K562 (cell line): Measurements from ENCODE around the gene ADAM23. TPM values are rescaled to one million over a fixed set of nuclear protein-coding genes. Genes with fewer than 3 reads are reported as not detected.

Experiments
- ATAC-seq: fragments of 200-7000 bp; cut with Tn5 transposase; 3 replicates; pipeline ENCODE4 v1.9.1; 2020; ENCODE audit warnings: moderate library complexity
- BruUV-seq: library from RNA; stranded (reverse); fragments of 400-500 nt; replicated peaks from 2 replicates; lab custom pipeline; 2021; lab: Mats Ljungman, UMichigan
- CTCF ChIA-PET: fragments of 300-600 bp; formaldehyde crosslinking; extraction: SDS; loops from one replicate; lab custom pipeline; 2021; ENCODE audit warnings: low intra/inter-chr PET ratio; lab: Yijun Ruan, JAX
- POLR2A ChIA-PET: fragments of 300-600, 350-650 bp; sonication (Branson Sonifier 250); formaldehyde crosslinking; extraction: SDS; loops from one replicate; lab custom pipeline; 2021; ENCODE audit warnings: antibody characterized with exemption, inconsistent platforms; lab: Yijun Ruan, JAX
- DNase-seq, 4 experiments: peaks; one replicate each; pipeline versions ENCODE4 v3.0.0 to v3.0.0-alpha.2; 2011 to 2018; ENCODE audit warnings: low spot score in 3 of 4, mixed read lengths in 3 of 4; ENCODE audit errors: extremely low read depth in 1 of 4
- FAIRE-seq: peaks from 2 replicates; lab custom pipeline; 2011; peaks lifted over from hg19 to GRCh38; lab: Jason Lieb, UNC
- H2AFZ ChIP-seq: 2 replicates; pipeline ENCODE4 v1.6.0; 2011; ENCODE audit warnings: low read depth, low read length, control low read depth, inconsistent platforms
- H3K27ac ChIP-seq: fragments of 200-600 bp; 3 replicates; pipeline ENCODE4 v1.8.0; 2011; ENCODE audit warnings: low read depth, mild to moderate bottlenecking, control low read depth, inconsistent platforms, low read length, moderate library complexity, mixed read lengths; ENCODE audit errors: extremely low read depth
- H3K27me3 ChIP-seq, 2 experiments: fragments of 300-600 bp in 1 of 2; 2 replicates in 1 of 2; 3 replicates in 1 of 2; pipeline versions ENCODE4 v1.6.0 to v1.8.0; 2011; ENCODE audit warnings: inconsistent platforms in 2 of 2, low read length in 2 of 2, mild to moderate bottlenecking in 1 of 2, mixed read lengths in 1 of 2, moderate library complexity in 1 of 2; ENCODE audit not compliant: control insufficient read depth in 2 of 2, insufficient read depth in 2 of 2
- H3K36me3 ChIP-seq: fragments of 300-600 bp; 3 replicates; pipeline ENCODE4 v1.8.0; 2011; ENCODE audit warnings: mild to moderate bottlenecking, low read length, inconsistent platforms; ENCODE audit not compliant: control insufficient read depth, insufficient read depth
- H3K4me1 ChIP-seq, 2 experiments: fragments of 200-600 bp in 1 of 2; replicated peaks in 1 of 2; 2 replicates in 1 of 2; 3 replicates in 1 of 2; pipeline versions ENCODE4 v1.5.1 to v1.8.0; 2011; ENCODE audit warnings: inconsistent platforms in 2 of 2, low read length in 2 of 2, mild to moderate bottlenecking in 1 of 2, mixed read lengths in 1 of 2, moderate library complexity in 1 of 2; ENCODE audit not compliant: control insufficient read depth in 2 of 2, insufficient read depth in 2 of 2
- H3K4me2 ChIP-seq: 2 replicates; pipeline ENCODE4 v1.6.1; 2011; ENCODE audit warnings: low read length, control low read depth, inconsistent platforms, mixed read lengths; ENCODE audit not compliant: insufficient read depth
- H3K4me3 ChIP-seq: fragments of 200-600 bp; sonication (generic), shearing (Covaris generic); 2 replicates; pipeline ENCODE4 v1.5.1; 2016; ENCODE audit warnings: control low read depth, inconsistent platforms
- H3K79me2 ChIP-seq: fragments of 200-600 bp; 3 replicates; pipeline ENCODE4 v1.8.0; 2011; ENCODE audit warnings: low read length, inconsistent platforms; ENCODE audit not compliant: control insufficient read depth, insufficient read depth
- H3K9ac ChIP-seq, 2 experiments: 2 replicates each; pipeline versions ENCODE4 v1.6.0 to v1.6.1; 2011; ENCODE audit warnings: low read depth in 2 of 2, low read length in 2 of 2, control low read depth in 1 of 2, inconsistent platforms in 1 of 2, mild to moderate bottlenecking in 1 of 2, mixed read lengths in 1 of 2; ENCODE audit not compliant: insufficient read depth in 1 of 2
- H3K9me1 ChIP-seq: one replicate; pipeline ENCODE4 v1.6.0; 2011; ENCODE audit warnings: inconsistent platforms, mild to moderate bottlenecking, low read length, moderate library complexity; ENCODE audit not compliant: control insufficient read depth, insufficient read depth
- H3K9me3 ChIP-seq: replicated peaks from 2 replicates; pipeline ENCODE4 v1.5.1; 2011; ENCODE audit warnings: low read depth, low read length, inconsistent platforms; ENCODE audit not compliant: control insufficient read depth, insufficient read depth
- H4K20me1 ChIP-seq: replicated peaks from 2 replicates; pipeline ENCODE4 v1.6.1; 2011; ENCODE audit warnings: low read length, inconsistent platforms, mixed read lengths; ENCODE audit not compliant: control insufficient read depth, insufficient read depth
- ARID3B ChIP-seq: fragments of 250-450 bp; sonication (Bioruptor Pico); IDR thresholded peaks from 2 replicates; pipeline ENCODE4 v1.4.0; 2020; ENCODE audit warnings: borderline replicate concordance
- CREB5 ChIP-seq: fragments of 250-450 bp; sonication (Bioruptor Pico); IDR thresholded peaks from 2 replicates; pipeline ENCODE4 v1.5.0; 2020; ENCODE audit warnings: mild to moderate bottlenecking
- JUNB ChIP-seq: fragments of 450-650 bp; formaldehyde crosslinking; conservative IDR thresholded peaks from 2 replicates; pipeline ENCODE4 v1.4.0; 2020; ENCODE audit warnings: mild to moderate bottlenecking
- NCOR1 ChIP-seq: fragments of 450-650 bp; IDR thresholded peaks from 2 replicates; pipeline ENCODE4 v1.6.1; 2016; ENCODE audit warnings: mild to moderate bottlenecking, moderate library complexity
- POLR3A ChIP-seq: IDR thresholded peaks from 2 replicates; pipeline ENCODE4 v1.6.1; 2011; ENCODE audit warnings: borderline replicate concordance, mild to moderate bottlenecking, moderate library complexity; ENCODE audit not compliant: insufficient read length, insufficient read depth; ENCODE audit errors: extremely low read depth
- PREB ChIP-seq: sonication (generic); formaldehyde crosslinking; IDR thresholded peaks from 2 replicates; pipeline ENCODE4 v1.8.1; 2023; ENCODE audit warnings: mild to moderate bottlenecking, missing genetic modification reagents
- SMARCA5 ChIP-seq: fragments of 450-650 bp; IDR thresholded peaks from 2 replicates; pipeline ENCODE4 v1.6.1; 2016
- ZBTB1 ChIP-seq: sonication (generic); formaldehyde crosslinking; IDR thresholded peaks from 2 replicates; pipeline ENCODE4 v1.8.1; 2023; ENCODE audit warnings: missing genetic modification reagents, low read depth, mild to moderate bottlenecking, borderline replicate concordance
- ZNF282 ChIP-seq: sonication (generic); formaldehyde crosslinking; IDR thresholded peaks from 2 replicates; pipeline ENCODE4 v1.8.1; 2023; ENCODE audit warnings: missing genetic modification reagents
- ZNF449 ChIP-seq: fragments of 250-450 bp; sonication (Bioruptor Pico); IDR thresholded peaks from 2 replicates; pipeline ENCODE4 v1.8.0; 2022; ENCODE audit warnings: moderate library complexity, mild to moderate bottlenecking, inconsistent platforms
- WGBS: fragments of 100-300 bp; shearing (Covaris generic); methylation state at CpG from one replicate; pipeline ENCODE4 v1.1.6; 2016; ENCODE audit warnings: low coverage, mixed read lengths; ENCODE audit not compliant: insufficient coverage; ENCODE audit errors: missing lambda C conversion rate; 5-methylcytosine and 5-hydroxymethylcytosine counted together
- in situ Hi-C: fragments of 300-500 bp; cut with MboI; formaldehyde crosslinking; loops from 4 replicates; pipeline ENCODE4 v1.15.0; 2018; ENCODE audit warnings: inconsistent platforms, mixed read lengths
- intact Hi-C: fragments of 100-400 bp; cut with micrococcal nuclease; formaldehyde crosslinking; loops from 2 replicates; pipeline ENCODE4 v1.14.2; 2022
- polyA plus RNA-seq, 8 experiments: library from polyadenylated mRNA; depleted of rRNA in 4 of 8; stranded (reverse) in 5 of 8; unstranded in 3 of 8; fragments of >200 nt; fragmentation: Nextera tagmentation in 2 of 8; fragmentation: Illumina TruSeq in 1 of 8; extraction: Ambion mirVana in 2 of 8; extraction: Trizol in 1 of 8; gene quantifications; 2 replicates each; pipeline versions ENCODE4 v1.2.1 to v1.2.3, GENCODE V29; 2011 to 2014; ENCODE audit warnings: inconsistent platforms in 1 of 8, missing spikeins in 1 of 8
- total RNA-seq, 7 experiments: library from RNA; depleted of rRNA in 6 of 7; stranded (reverse); fragments of >200 nt in 6 of 7; fragmentation: Illumina TruSeq in 2 of 7; extraction: Trizol in 2 of 7; gene quantifications; 2 replicates each; pipeline versions ENCODE4 v1.2.1 to v1.2.3, GENCODE V29; 2011 to 2021; ENCODE audit warnings: low replicate concordance in 1 of 7

ADAM23 gene
- total and polyA plus RNA-seq, 9 of the 15 experiments (the other 6 are each of a cell fraction or from before 2014, with no cell fraction given) = 0.02 TPM; not detected in 8

- TF ChIP-seq ZBTB1 (CRISPR knock-in tag) = no peak
- TF ChIP-seq POLR3A = no peak
- TF ChIP-seq ZNF282 = no peak
- no peak for TF ChIP-seq NCOR1
- TF ChIP-seq, all 486 proteins: peak for 0
Measured at GRCh38 chr2:206530727-206531126, 87.4 kb downstream of the ADAM23 start (continued).

- TF ChIP-seq CREB5 (CRISPR knock-in tag) (no peak), ARID3B (CRISPR knock-in tag) (no peak), PREB (CRISPR knock-in tag) (no peak), SMARCA5 (no peak), ZNF449 (CRISPR knock-in tag) (no peak), JUNB (no peak)
- TF ChIP-seq, all 486 proteins: peak for 0
- no peak for FAIRE-seq
- Histone ChIP-seq H3K27me3 (no peaks in the 10 kb centered on the region), H3K9ac (no peak overlapping the region), H3K4me2 (no peak overlapping the region), H2AFZ (no peak overlapping the region), H3K4me3 (no peak overlapping the region), H3K27ac (no peak overlapping the region), H3K79me2 (no peaks in the 10 kb centered on the region), H4K20me1 (no peaks in the 10 kb centered on the region), H3K4me1 (no peaks in the 10 kb centered on the region), H3K36me3 (no peaks in the 10 kb centered on the region), H3K9me1 (no peaks in the 10 kb centered on the region), H3K9me3 (no peaks in the 10 kb centered on the region)
- no peak for DNase-seq
- WGBS = 0% methylated on average over 3 of the region's 3 CpGs
- intact Hi-C loops (no loop called here), in situ Hi-C loops (no loop called here)
- no TSS peak for BruUV-seq
- ChIA-PET POLR2A (no interaction called here), CTCF (no interaction called here)
- no peak for ATAC-seq
Measured at GRCh38 chr2:206531996-206532543, 88.7 kb downstream of the ADAM23 start.
